HG03571 (cell line): Measurements from ENCODE around the gene EGFR.
A peak's percentile ranks its signal among the peaks of the same experiment; 100 is the strongest.

Experiments
- ATAC-seq: cut with Tn5 transposase; IDR thresholded peaks from one replicate; pipeline ENCODE4 v1.9.1; 2021; ENCODE audit not compliant: unreplicated experiment

The EGFR gene

DNA sequence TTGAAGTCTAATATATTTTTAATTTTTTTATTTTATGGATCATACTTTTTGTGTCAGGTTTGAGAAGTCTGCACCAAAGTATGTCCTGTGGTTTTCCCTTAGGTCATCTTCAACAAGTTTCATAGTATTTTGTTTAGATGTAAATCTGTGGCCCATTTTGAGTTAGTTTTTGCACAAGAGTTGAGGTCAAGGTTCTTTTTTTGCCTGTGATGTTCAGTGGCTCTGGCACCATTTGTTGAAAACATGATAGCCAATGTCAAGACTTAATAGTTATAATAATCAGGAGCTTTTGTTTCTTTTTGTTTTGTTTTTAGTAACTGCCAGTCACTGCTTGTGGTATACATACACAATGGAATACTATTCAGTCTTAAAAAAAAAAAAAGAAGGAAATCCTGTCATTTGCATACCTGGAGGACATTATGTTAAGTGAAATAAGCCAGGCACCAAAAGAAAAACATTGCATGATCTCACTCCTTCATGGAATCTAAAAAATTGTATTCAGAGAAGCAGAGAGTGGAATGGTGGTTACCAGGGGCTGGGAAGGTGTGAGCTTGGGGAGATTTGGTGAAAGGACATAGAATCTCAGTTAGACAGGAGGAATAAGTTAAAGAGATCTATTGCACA is 61.3 kb downstream of the EGFR start:
- no peak for ATAC-seq

DNA sequence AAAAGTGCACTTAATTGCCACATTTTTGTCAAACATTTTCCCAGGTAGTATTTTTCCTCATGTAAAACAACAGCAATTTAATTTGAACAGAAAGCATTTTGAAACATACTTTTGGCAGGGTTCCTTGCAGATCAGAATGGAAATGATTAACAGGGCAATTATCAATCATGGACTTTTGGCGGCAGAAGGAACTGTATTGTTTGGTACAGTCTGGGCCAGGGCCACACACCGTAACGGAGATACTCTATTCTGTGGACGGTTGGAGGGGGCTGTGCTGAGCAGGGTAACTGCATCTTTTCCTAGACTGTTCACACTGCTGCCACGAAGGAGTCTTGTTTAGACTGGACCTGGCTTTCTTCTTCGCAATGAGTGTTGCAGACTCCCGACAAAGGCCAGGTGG is 62.3 kb downstream of the EGFR start:
- ATAC-seq: no peak

DNA sequence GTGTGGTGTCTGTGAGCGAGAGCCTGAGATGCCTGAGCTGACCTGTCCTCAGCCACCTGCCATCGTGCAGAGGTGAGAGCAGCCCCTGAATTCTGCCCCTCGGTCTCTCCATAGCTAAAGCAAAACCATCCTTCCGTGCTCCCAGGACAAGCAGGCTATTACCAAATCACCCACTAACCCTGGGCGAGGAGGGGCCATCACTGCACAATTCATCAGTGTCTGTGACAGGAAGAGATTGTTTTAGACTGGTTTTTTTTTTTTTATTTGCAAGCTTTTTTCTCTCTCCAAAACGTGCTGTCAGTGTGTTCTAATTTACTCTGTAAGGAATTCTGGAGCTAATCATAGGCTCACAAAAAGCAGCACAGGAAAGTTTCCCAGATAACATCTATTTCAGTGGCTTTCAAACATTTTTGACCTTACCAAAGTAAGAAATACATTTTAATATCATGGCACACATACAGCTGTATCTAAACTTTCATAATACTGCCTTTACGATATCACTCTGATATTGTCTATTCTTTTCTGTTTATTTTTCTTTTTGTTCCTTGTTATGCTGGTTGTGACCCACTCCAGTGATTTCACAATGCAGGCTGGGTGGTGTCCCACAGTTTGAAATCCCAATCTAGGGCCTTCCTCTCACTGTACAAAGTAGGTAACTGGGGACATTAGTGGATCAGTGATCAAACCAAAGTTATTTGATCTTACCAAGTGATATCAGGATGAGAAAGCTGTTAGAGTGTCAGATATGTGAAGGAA is 62.8 kb downstream of the EGFR start:
- ATAC-seq: no peak

DNA sequence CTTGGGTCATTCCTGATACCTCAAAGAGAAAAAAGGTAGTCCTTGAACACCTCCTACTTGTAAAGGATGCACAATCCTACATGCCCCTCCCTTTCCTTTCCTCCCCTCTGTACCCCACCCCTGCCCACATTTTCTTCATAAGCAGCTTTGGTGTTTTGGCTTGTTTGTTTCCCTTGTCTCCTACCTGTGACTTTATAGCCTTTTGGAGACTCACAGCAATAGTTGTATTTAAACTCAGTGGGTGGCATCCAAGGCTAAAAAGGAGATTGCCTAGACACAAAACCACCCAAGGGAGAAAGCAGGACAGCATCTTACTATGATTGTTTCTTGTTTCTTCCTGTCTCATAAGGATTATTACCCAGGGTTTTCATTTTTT is 63.4 kb downstream of the EGFR start:
- no peak for ATAC-seq

DNA sequence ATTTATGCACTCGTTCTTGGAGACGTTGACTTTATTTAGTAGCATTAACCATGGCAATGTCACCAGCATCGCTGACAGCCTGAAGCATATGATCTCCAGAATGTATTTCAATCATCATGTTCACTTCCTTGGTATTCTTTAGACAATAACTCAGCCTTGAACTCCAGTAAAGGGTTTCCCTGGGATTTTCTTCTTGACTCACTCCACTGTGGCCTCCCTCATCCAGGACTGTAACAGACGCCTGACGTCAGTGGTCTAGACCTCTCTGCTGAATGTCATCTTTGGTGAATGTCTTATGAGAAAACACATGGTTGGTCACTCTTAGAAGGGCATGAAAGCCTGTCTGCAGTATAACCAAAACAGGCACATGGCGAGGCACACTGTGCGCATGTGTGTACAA is 64.4 kb downstream of the EGFR start:
- ATAC-seq: no peak

DNA sequence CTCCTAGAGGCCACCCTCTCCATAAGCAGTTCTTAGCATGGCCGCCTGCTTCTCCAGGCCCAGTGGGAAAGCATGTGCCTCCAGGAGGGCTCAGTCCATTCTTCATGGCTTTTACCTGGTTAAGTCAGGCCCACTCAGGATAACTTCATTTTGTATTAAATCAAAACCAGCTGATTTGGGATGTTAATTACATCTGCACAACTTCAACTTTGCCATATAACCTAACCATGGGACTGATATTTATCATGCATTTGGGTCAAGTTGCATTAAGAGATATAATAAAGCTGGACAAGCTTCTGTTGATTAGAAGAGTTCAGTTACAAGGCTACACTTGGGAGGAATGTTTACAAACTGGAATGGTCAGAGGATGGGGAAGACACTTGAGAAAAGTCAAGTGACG is 65.5 kb downstream of the EGFR start:
- ATAC-seq: no peak

DNA sequence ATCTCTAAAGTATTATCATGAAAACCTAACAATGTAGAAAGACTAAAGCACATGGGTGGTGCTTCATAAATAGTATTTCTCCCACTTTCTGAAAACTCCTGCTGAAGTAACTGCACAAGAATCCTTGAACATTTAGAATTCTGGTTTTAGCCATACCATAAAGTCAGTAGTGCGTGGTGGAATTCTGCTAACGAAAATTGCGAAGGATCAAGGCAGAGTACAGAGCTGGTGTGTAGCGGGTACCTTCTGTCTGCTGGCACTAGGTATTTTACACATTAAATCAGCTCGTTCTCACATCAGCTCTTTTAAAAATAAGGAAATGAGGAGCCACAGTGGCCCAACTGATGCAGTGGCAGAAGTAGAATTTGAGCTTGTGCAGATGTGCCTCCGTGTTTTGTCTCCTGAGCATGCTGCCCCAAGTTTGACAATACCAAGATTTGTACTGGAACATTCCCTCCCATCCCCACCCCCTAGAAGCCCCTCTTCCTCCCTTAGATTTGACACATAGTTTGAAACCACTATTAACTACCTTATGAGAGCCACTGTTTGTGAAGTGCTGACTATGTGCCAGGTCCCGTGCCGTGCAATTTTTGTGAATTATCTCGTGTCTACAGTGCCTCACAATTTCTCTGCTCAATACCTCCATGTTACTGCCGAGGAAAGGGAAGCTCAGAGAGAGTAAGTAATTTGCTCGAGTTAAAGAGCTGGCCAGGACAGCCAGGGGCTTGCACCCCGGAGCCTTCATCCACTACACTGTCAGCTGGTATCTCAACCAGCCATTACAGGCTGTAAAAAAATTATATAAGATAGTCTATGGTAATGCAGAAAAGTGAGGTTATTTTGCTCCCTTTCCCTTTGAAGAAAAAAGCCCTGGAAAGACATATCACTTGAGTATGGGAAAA is 66.9 kb downstream of the EGFR start:
- peak; percentile 18 for ATAC-seq

DNA sequence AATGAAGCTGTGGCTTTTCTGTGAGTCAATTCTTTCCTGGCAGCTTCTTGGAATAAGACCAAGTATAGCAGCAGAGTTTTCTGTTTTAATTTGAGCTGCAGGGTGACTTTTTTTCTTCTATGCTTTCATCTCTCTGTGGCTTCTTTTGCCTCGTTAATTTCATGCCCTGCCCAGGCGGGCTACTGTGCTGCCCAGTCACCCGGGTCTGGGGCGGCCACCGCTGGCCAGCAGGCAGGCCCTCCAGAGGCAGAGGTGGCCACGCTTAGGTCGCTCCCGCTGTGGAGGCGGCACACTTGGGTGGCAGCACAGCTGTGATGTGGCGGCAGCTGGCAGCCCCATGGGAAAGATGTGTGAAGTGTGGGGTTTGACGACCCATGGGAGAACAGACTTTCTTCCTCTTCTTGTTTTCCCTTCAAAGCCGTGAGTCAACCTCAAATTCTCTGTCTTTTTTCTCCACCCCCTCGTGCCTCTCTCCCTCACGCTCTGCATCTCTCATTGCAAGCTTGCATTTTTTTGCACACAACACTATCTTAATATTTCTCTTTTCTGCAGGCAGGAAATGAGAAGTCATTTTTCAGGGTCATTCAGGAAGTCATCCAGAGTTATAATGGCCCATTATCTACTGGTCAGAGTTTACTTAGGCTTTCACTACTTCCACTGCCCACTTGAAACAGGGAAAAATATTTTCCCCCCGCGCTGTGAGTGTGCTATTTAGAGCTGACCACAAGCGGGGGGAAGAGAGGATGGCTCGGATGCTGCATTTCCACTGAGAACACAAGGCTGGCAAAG is 67.8 kb downstream of the EGFR start:
- peak; percentile 82 for ATAC-seq

DNA sequence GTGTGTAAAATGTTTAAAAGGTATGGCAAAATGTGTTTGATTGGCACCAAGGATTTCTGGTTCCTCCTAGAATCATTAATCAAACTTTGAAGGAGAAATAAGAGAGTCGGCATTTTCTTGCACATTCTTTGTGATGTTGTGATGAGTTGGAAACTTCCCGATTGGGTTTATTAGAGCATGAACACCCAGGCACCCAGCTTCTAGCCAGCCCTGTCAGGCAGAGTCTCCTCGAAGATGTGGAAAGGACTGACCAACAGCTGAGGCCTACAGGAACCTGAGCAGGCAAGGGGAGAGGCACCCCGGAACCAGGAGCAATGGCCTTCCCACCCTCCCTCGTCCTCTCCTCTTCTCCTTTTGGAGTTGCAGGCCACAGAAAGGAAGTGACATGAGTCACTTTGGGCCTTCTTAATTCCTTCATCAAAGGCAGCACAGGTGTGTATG is 68.7 kb downstream of the EGFR start:
- no peak for ATAC-seq

DNA sequence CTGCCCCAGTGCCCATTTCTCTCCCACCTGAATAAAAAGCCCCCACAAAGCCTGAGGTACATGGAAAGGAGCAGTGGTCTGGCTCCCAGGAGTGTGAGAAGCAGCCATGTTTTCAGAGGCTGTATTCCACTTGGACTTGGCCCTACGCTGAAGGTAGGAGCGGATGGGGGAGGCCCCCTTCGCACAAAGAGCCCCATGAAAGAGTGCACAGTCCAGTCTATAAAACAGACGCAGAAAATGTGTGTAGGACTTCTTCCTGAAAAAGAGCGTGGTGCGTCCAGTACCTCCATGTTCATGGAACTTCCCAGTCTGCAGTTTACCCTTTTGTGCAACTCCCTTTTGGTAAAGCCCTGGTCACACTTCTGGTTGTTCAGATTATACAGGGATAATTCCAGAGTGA is 69.3 kb downstream of the EGFR start:
- no peak for ATAC-seq

DNA sequence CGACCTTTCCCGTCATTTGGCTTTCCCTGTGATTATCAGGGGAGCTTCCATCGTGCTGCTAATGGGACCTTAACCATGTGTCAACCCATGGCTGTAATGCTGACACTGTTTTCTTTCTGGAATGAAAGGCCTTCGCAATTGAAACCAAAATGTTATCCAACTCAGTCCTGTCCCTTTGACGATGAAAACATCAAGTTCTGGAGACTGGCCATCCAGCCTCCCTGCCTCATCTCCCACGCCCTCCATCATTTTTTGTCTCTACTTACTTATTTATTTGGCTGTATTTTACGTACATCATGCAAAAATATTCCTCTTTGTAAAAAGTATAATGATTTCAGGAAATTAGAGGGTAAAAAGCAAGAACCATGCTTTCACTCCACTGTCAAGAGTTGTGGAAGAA is 69.8 kb downstream of the EGFR start:
- no peak for ATAC-seq

DNA sequence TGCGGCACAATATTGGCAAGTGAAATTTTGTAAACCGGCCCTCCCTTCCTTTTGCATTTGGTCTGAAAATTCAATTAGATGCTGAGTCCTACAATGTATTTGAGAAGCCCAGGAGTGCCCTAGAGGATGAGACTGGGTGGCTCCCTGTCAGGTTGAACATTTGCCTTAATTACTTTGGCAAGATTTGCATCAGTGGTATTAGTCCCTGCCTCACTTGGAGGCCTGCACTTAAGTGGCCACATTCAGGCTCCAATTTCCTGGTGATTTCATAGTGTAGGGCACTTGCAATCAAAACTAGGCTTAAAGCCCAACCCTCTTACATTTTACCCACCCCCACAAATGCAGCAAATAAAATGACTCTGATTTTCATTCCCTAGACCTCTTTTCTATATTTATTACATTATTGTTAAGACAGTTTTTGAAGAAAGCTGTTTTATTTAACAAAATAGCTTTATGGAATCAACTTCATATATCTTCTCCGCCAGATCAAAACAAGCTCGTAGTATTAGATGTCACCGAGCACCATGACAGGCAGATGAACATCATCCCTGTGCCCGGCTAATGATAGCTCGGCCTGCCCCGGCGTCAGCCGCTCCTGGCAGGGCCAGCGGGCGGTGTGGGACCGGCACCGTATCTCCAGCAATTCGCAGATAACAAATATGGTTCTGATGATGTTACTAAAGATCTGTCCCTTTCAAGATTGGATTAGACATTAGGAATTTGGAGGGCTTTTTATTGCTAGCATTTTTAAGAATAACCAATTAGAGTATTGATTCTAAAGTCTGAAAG is 73.6 kb downstream of the EGFR start:
- no peak for ATAC-seq

DNA sequence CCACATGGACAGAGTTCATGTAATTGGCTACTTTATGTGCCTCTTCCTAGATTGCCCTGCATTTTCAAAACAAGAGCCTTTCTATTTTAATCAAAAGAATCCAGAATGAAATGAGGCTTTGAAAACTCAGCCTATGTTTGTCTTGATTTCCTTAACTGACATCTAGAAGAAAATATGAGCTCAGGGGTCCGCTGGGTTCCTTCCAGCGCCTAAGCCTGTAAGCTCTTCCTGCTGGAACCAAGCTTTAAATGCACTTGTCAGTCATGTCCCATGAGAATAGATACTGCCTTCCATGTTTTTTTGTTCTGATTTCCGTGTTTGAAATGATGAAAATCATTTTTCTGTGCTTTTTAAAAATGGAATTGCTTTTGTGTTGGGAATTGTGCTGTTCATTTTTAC is 74.2 kb downstream of the EGFR start:
- ATAC-seq: no peak

DNA sequence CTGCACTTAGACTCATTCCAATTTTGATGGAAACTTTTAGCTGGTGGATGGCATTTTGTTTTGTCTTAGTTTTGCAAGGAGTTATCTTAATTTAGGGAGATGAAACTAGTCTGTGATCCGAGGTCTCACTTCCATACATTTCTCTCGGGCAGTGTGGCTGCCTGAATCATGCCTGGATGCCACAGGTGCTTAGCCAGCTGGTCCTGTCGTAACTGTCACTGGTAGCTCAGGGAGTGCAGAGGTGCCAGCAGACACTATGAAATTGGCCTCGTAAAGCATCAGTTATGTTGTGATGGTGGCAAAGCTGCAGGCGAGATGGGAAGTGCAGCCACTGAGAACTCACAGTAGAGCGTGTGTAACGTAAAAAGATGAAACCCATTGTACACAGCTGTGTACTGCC is 74.9 kb downstream of the EGFR start:
- no peak for ATAC-seq

DNA sequence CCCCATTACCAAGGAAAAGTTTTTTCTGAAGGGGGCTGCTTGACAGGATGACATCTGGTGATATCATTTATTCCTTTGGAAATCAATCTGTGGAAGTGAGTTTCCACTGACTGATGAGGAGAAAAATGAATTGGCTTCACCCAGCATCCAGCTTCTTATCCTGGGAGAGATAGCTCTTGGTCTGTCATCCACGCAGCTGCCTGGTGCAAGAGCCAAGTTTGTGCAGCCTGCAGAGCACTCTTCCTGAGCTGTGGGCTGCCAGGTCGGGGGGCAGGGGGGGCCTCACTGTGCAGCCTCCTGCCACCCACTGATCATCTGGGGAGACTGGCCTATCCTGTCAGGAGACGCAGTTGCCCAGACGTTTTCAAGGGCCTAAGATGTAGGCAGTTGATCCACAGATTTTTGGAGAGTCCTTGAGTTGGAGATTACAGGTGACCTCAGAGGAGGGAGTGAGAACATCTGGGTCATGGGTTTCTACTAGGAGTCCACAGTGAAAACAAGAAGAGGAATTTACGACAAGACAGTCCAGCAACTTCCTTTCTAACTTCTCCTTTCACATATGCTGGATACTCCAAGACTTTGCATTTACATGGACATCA is 75.4 kb downstream of the EGFR start:
- no peak for ATAC-seq

DNA sequence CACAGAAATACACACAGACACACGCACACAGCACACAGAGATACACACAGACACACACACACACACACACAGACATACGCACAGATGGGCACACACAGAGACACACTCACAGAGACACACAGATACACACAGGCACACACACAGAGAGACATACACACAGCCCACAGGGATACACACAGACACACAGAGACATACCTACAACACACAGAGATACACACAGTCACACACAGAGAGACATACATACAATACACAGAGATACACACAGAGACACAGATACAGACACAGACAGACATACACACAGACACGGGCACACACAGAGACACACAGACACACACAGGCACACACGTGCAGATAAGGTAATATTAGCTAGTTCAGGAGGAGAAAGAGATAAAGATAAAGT is 76.9 kb downstream of the EGFR start:
- ATAC-seq: no peak

DNA sequence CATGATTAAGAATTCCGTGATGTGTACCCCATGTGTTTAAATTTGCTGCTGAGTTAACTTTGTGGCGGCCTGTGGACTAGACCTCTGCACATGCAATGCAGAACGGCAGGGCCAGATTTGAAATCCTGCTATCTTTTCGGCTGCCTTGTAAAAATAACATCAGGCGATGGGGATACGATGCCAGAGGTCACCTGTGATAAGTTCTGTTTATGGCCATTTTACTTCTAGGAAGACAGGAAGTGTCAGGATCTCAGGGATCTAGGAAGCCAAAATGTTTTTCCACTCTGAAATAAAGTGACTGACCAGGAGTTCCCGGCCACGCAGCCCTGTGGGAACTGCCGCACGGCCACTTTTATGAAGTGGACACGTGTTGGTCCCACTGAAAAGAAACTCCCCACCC is 77.5 kb downstream of the EGFR start:
- ATAC-seq: no peak

DNA sequence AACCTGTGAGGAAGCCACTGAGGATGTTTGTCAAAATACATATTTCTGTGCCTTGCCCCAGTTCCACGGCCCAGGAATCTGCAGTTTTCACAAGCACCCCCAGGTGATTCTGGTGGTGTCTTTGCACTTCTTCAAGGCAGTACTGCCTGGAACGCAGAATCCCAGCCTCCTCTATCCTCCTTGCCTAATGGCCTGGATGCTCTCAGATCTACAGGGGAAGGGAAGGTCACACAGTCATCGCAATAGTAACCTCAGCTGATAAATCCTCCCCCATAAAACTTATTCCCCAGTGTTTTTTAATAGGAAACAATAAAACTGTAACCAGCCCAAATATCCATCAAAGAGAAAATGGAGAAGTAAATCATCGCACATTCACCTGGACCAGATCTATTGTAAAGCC is 78.3 kb downstream of the EGFR start:
- no peak for ATAC-seq

DNA sequence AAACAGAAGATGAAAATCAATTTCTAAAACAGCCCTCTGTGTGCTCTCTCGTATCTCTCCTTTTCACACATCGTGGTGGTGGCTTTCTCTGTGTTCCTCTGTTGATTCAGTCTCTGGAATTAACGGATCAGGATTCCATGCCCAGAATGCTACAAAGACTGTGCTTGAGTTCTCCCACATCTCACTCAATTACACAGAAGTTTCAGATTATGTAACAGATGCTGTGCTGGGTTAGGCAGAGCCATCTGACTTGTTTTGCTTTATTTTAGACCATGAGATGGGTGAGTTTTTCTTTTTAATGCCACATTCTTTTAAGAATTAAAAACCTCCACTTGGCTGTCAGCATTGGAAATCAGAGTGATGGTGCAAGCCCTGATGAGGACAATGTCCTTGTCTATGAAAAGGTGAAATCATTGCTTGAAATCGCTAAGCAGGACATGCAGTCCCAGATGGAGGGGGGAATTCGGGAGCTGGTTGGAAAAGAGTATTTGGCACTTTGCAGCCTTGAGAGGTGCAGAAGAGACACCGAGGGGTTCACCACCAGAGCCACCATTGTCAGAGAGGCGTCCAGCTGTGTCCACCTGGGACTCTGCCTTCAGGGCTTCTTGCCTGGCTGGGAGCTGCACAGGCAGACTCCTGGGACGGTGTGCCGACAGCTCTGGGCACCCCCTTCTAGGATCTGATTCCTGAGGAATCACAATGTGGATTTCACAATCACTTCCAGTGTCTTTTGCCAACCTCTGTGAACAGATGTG is 80.4 kb downstream of the EGFR start:
- ATAC-seq: no peak
